DLD1 (cell line): ENCODE measurements around the gene SMG7.

ENCODE experiments used
- in situ Hi-C: cut with HindIII; loops from 2 replicates; pipeline ENCODE4 v1.10.0; 2017; ENCODE audit warnings: low sequenced_read_pairs

Gene SMG7

GRCh38 chr1:183586926-183587325, 114.6 kb downstream of the SMG7 start:
- in situ Hi-C loops, result no loop called here

DNA sequence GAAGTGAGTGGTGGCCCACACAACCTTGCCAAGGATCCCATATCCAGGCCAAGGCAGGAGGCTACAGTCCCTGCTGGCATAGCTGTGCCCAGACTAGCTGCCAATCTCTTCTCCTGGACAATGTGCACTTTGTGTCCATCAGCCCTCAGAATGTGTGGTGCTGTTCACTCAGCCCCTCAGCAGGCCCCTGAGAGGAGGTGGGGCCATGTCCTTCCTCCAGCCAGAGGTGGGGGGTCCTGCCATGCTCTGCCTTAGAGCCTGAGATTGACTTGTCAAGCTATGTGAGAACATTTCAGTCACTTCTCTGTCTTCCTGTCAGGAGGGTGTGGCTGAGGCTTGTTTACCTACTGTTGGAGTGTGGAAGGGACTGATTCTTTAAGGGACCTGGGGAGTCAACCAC, 116.5 kb downstream of the SMG7 start:
- in situ Hi-C loops, result no loop called here

DNA sequence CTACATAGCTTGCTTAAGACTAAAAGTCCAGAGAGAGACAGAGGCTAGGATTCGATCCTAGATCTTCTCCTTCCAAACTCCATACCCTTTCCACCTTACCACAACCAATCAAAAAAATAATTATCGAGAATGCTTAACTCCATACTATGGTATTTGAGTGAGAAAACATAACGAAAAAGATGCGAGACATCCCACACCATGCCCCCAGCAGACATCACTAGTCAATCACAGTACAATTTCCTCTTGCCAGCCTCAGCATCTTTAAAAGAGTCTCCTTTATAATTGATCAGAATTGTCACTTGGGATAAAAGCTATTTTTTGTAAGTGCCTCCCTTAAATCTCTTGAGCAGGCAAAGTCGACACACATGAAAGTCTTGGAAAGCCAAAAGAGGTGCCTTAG, 117.1 kb downstream of the SMG7 start:
- in situ Hi-C loops, result no loop called here

GRCh38 chr1:183589874-183590243, 117.6 kb downstream of the SMG7 start:
- in situ Hi-C loops, result no loop called here

DNA sequence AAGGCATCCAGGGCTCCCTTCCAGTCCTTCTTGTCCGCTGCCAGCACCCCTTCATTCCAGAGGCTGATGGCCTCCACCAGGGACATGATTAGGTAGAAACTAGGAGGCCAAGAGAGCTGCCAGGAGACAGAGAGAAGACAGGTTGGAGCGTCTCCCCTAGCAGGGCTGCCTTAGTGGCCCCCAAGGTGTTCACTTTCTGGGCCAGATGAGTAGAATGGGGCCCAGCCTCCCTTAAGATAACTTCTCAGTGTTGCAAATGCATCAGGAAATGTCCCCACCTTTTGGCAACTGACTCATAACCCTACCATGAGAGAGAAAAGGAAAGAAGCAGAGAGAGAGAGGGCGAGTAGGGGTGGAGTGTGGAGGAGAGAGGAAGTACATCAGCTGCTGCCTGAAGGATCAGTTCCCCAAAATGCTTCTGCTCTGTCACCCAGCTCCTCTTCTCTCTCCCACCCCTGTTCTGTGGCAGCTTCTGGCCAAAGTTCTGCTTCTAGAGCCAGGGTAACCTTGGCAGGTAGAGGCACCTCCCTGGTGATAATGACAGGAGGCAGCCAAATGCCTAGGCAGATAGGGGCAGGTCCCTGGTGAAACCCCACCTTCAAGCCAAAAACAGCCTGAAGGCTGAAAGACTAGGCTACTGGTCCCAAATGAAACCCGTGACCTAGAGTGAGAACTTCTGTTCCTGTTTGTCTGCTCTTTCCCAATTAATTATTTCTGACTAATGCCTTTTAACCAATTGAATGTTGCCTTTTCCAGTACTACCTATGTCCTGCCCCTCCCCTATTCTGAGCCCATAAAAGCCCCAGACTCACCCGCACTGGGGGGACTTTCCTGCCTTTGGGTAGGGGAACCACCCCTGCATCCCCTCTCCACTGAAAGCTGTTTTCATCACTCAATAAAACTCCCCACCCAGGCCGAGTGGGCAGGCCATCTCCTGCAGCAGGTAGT, 118.2 kb downstream of the SMG7 start, which contains the start of gene NCF2:
NCF2 (minus strand) TSS at position 216 of the 948 bp plus-strand sequence; CDS start at position 86, 130 bp downstream.
- in situ Hi-C loops, result no loop called here

- in situ Hi-C loops, result no loop called here
Observed at GRCh38 chr1:183592733-183593132, 120.4 kb downstream of the SMG7 start.

- in situ Hi-C loops, result no loop called here
Observed at GRCh38 chr1:183593356-183593755, 121.1 kb downstream of the SMG7 start.

DNA sequence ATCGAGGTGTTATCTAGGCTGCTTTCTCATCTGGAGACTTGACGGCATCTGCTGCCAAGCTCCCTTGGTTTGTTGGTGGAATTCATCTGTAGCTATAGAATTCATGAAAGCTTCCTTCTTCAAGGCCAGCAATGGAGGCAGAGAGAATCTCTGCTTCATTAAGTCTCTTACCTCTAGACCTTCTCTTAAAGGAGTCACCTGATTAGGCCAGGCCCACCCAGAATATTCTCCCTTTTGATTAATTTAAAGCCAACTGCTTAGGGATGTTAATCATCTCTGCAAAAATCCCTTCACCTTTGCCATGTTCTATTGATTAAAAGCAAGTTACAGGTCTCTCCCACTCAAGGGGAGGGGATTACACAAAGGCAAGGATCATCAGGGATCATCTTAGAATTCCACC, 123.2 kb downstream of the SMG7 start:
- in situ Hi-C loops, result no loop called here

GRCh38 chr1:183596500-183596899, 124.2 kb downstream of the SMG7 start:
- in situ Hi-C loops, result no loop called here

DNA sequence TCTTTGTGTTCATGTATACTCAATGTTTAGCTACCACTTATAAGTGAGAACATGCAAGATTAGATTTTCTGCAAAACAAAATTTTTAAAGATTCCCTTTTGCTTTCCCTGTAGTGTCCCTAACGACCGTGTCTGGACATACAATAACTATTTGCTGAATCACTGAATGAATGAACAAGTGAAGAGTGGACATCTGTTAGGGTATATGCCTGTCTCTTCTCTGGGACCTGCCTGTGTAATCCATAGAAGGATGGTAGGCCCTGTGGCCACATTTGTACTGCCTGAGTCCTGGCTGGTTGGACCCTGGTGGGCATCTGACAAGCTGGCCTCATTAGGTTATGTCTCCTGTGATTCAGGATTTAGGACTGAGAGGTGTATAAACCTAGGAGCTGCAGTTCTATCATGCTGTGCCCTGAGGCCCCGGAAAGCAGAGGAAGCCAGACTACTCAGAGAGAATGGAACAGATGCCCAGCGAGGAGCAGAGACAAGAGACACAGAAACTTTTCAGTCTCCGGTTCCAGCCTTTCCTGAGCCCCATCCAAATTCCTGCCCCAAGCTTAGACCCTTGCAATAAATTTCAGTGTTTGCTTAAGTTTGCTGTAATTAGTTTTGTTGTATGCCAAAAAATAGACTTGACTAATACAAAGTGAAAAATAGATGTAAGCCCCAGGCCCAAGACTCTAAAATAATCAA, 125.5 kb downstream of the SMG7 start:
- in situ Hi-C loops, result no loop called here

GRCh38 chr1:183598386-183598785, 126.1 kb downstream of the SMG7 start:
- in situ Hi-C loops, result no loop called here

GRCh38 chr1:183600136-183600535, 127.8 kb downstream of the SMG7 start:
- in situ Hi-C loops, result no loop called here

- in situ Hi-C loops, result no loop called here
Observed at GRCh38 chr1:183600634-183601033, 128.3 kb downstream of the SMG7 start.

DNA sequence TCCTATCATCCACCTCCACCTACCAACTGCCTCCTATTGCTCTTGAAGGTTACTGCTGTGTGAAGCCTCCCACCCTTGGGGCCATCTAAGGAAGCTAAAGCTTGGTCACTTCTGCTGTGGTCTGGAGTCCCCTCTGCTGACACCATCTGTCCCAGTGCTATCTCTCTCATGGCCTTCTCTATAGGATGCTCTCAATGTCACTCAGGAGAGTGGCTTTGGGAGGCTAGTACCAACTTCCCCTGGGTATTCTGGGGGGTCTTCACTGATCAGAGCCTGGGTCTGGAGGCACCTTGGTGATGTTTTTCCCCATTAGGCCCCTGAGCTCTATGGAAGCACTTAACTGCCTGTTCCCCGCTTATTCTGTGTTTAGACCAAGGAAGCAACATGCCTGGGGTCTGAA, 130.2 kb downstream of the SMG7 start:
- in situ Hi-C loops, result no loop called here
